Hair follicle dermal papilla cell (primary cell): ENCODE measurements around the gene DPYSL4. TPM values are rescaled to one million over a fixed set of nuclear protein-coding genes. Genes with fewer than 3 reads are reported as not detected.

Source experiments
- total RNA-seq: library from RNA; depleted of rRNA; stranded (reverse); fragments of >200 nt; gene quantifications from 2 replicates; pipeline ENCODE4 v1.2.3, GENCODE V29; 2012

The DPYSL4 gene
- total RNA-seq, result 4.4 and 6.1 TPM in 2 replicates

GRCh38 chr10:132186488-132187429 is at the start of gene DPYSL4:
TSS of gene DPYSL4 (plus strand) at chr10:132186948. CDS start at chr10:132187064, 116 bp downstream.

Other genes starting within 250 kb of the DPYSL4 start
- 80.6 and 95.3 TPM in 2 replicates for gene BNIP3, start 205.0 kb upstream of the DPYSL4 start, total RNA-seq
- 0.24 and 0.32 TPM in 2 replicates for gene JAKMIP3, start 121.0 kb upstream of the DPYSL4 start, total RNA-seq
- 11.0 and 15.2 TPM in 2 replicates for gene STK32C, start 121.0 kb downstream of the DPYSL4 start, total RNA-seq
- gene LRRC27, start 145.2 kb downstream of the DPYSL4 start, total RNA-seq, result 18.8 and 19.8 TPM in 2 replicates
- 26.0 and 26.3 TPM in 2 replicates for gene PWWP2B, start 210.3 kb downstream of the DPYSL4 start, total RNA-seq